HCT116 (cell line): Measurements from ENCODE around the gene CDH4. TPM values are rescaled to one million over a fixed set of nuclear protein-coding genes. Genes with fewer than 3 reads are reported as not detected.

Experiments
- ATAC-seq: fragments of 200-7000 bp; cut with Tn5 transposase; 2 replicates; pipeline ENCODE4 v1.9.1; 2020; ENCODE audit warnings: mild to moderate bottlenecking, moderate library complexity
- BruUV-seq: library from RNA; stranded (reverse); fragments of 400-500 nt; replicated peaks from 2 replicates; lab custom pipeline; 2021; lab: Mats Ljungman, UMichigan
- CTCF ChIA-PET: fragments of 300-600 bp; sonication (Branson Sonifier 250); formaldehyde crosslinking; loops from one replicate; lab custom pipeline; 2021; ENCODE audit warnings: antibody characterized with exemption; lab: Charles Lee
- POLR2A ChIA-PET: fragments of 300-600, 350-600 bp; sonication (Branson Sonifier 250); formaldehyde crosslinking; loops from one replicate; lab custom pipeline; 2021; ENCODE audit warnings: antibody characterized with exemption; lab: Charles Lee
- RAD21 ChIA-PET, 2 experiments: fragments of 300-600 bp; sonication (Branson Sonifier 250); formaldehyde crosslinking; loops; one replicate each; lab custom pipeline; 2023; ENCODE audit warnings: low total read pairs in 2 of 2; ENCODE audit not compliant: uncharacterized antibody in 2 of 2, unreplicated experiment in 2 of 2, low non-redundant PET in 1 of 2; lab: Charles Lee
- DNase-seq: peaks from one replicate; pipeline ENCODE4 v3.0.0-alpha.2; 2010; ENCODE audit warnings: low read depth, low spot score
- H2AFZ ChIP-seq: fragments of 200-600 bp; shearing (Covaris generic), sonication (generic); 2 replicates; pipeline ENCODE4 v1.6.1; 2017; ENCODE audit warnings: low read depth, mixed run types, mixed read lengths, antibody characterized with exemption, low read length; ENCODE audit not compliant: poor library complexity, severe bottlenecking
- H3K27ac ChIP-seq: 2 replicates; pipeline ENCODE4 v1.5.1; 2012; ENCODE audit warnings: low read depth, low read length
- H3K27me3 ChIP-seq: fragments of 200-600 bp; sonication (generic); 2 replicates; pipeline ENCODE4 v1.6.1; 2016; ENCODE audit warnings: mixed run types, low read length, mixed read lengths; ENCODE audit not compliant: insufficient read depth
- H3K36me3 ChIP-seq, 2 experiments: fragments of 200-500 bp in 1 of 2; fragments of 200-600 bp in 1 of 2; sonication (Bioruptor generic) in 1 of 2; sonication (generic) in 1 of 2; 2 replicates each; pipeline versions ENCODE4 v1.5.1 to v1.6.1; 2014 to 2016; ENCODE audit warnings: low read length in 2 of 2, inconsistent platforms in 1 of 2, mixed read lengths in 1 of 2, mixed run types in 1 of 2; ENCODE audit not compliant: insufficient read depth in 2 of 2, control insufficient read depth in 1 of 2
- H3K4me1 ChIP-seq, 2 experiments: fragments of 200-600 bp in 1 of 2; sonication (generic) in 1 of 2; 2 replicates each; pipeline versions ENCODE4 v1.5.1 to v1.6.1; 2012 to 2017; ENCODE audit warnings: low read length in 2 of 2, inconsistent platforms in 1 of 2, mild to moderate bottlenecking in 1 of 2, mixed read lengths in 1 of 2, mixed run types in 1 of 2, moderate library complexity in 1 of 2; ENCODE audit not compliant: insufficient read depth in 2 of 2, control insufficient read depth in 1 of 2
- H3K4me2 ChIP-seq: fragments of 200-600 bp; sonication (generic); 2 replicates; pipeline ENCODE4 v1.6.1; 2017; ENCODE audit warnings: mixed run types, low read length, mixed read lengths
- H3K4me3 ChIP-seq, 2 experiments: fragments of 200-600 bp in 1 of 2; sonication (generic) in 1 of 2; replicated peaks in 1 of 2; 2 replicates each; pipeline ENCODE4 v1.5.1; 2011 to 2016; ENCODE audit warnings: low read length in 2 of 2, control low read depth in 1 of 2, low read depth in 1 of 2, mild to moderate bottlenecking in 1 of 2, mixed read lengths in 1 of 2, mixed run types in 1 of 2
- H3K79me2 ChIP-seq: fragments of 200-600 bp; sonication (generic); 2 replicates; pipeline ENCODE4 v1.6.1; 2017; ENCODE audit warnings: mild to moderate bottlenecking, mixed run types, low read length, moderate library complexity, mixed read lengths; ENCODE audit not compliant: insufficient read depth
- H3K9ac ChIP-seq: fragments of 200-600 bp; sonication (generic); 2 replicates; pipeline ENCODE4 v1.6.1; 2016; ENCODE audit warnings: low read length, mixed read lengths
- H3K9me2 ChIP-seq: fragments of 200-600 bp; sonication (generic), shearing (Covaris generic); 2 replicates; pipeline ENCODE4 v1.6.1; 2017; ENCODE audit warnings: mixed run types, mild to moderate bottlenecking, moderate library complexity; ENCODE audit not compliant: insufficient read depth
- H3K9me3 ChIP-seq, 2 experiments: fragments of 200-500 bp in 1 of 2; fragments of 200-600 bp in 1 of 2; sonication (Bioruptor generic) in 1 of 2; sonication (generic) in 1 of 2; 2 replicates each; pipeline ENCODE4 v1.6.1; 2014 to 2017; ENCODE audit warnings: low read length in 2 of 2, mixed read lengths in 2 of 2, inconsistent platforms in 1 of 2, low read depth in 1 of 2, mild to moderate bottlenecking in 1 of 2, mixed run types in 1 of 2, moderate library complexity in 1 of 2; ENCODE audit not compliant: control insufficient read depth in 1 of 2, insufficient read depth in 1 of 2
- H4K20me1 ChIP-seq: fragments of 200-600 bp; sonication (generic), shearing (Covaris generic); 2 replicates; pipeline ENCODE4 v1.6.1; 2017; ENCODE audit warnings: mixed run types, mild to moderate bottlenecking, moderate library complexity; ENCODE audit not compliant: insufficient read depth
- CBX3 ChIP-seq: IDR thresholded peaks from 2 replicates; pipeline ENCODE4 v1.6.1; 2012; ENCODE audit warnings: low read depth
- CEBPB ChIP-seq: IDR thresholded peaks from 2 replicates; pipeline ENCODE4 v1.6.1; 2012; ENCODE audit warnings: low read depth
- ELF1 ChIP-seq: IDR thresholded peaks from 2 replicates; pipeline ENCODE4 v1.6.1; 2012; ENCODE audit warnings: low read depth, borderline replicate concordance
- EZH2 ChIP-seq: fragments of 200-600 bp; sonication (generic); IDR thresholded peaks from 2 replicates; pipeline ENCODE4 v1.6.1; 2017; ENCODE audit warnings: antibody characterized with exemption, mixed run types
- FOSL1 ChIP-seq: IDR thresholded peaks from 2 replicates; pipeline ENCODE4 v1.6.1; 2012; ENCODE audit warnings: low read depth
- JUND ChIP-seq: IDR thresholded peaks from 2 replicates; pipeline ENCODE4 v1.6.1; 2012
- POLR2A ChIP-seq: IDR thresholded peaks from 2 replicates; pipeline ENCODE4 v1.7.0; 2011; ENCODE audit warnings: borderline replicate concordance; ENCODE audit not compliant: insufficient read depth, insufficient read length; ENCODE audit errors: extremely low read depth
- POLR2AphosphoS5 ChIP-seq: IDR thresholded peaks from 2 replicates; pipeline ENCODE4 v1.6.1; 2011; ENCODE audit warnings: mild to moderate bottlenecking, low read depth, low read length, moderate library complexity
- RAD21 ChIP-seq: IDR thresholded peaks from 2 replicates; pipeline ENCODE4 v1.6.1; 2012; ENCODE audit warnings: low read depth, mild to moderate bottlenecking
- SIN3A ChIP-seq: IDR thresholded peaks from 2 replicates; pipeline ENCODE4 v1.6.1; 2012; ENCODE audit warnings: low read depth
- SP1 ChIP-seq: IDR thresholded peaks from 2 replicates; pipeline ENCODE4 v1.6.1; 2012; ENCODE audit warnings: low read depth
- SRF ChIP-seq: IDR thresholded peaks from 2 replicates; pipeline ENCODE4 v1.6.1; 2012; ENCODE audit warnings: low read depth
- TCF7L2 ChIP-seq: IDR thresholded peaks from 2 replicates; pipeline ENCODE4 v1.7.0; 2011; ENCODE audit warnings: borderline replicate concordance, inconsistent platforms; ENCODE audit not compliant: insufficient read depth, insufficient read length; ENCODE audit errors: extremely low read depth
- YY1 ChIP-seq: IDR thresholded peaks from 2 replicates; pipeline ENCODE4 v1.6.1; 2011; ENCODE audit warnings: low read length, low read depth, moderate library complexity, mild to moderate bottlenecking; ENCODE audit not compliant: insufficient replicate concordance; ENCODE audit errors: extremely low read depth
- ZFX ChIP-seq: fragments of 450-650 bp; IDR thresholded peaks from 2 replicates; pipeline ENCODE4 v1.6.1; 2017
- ZNF274 ChIP-seq: fragments of 200-500 bp; sonication (Bioruptor generic); IDR thresholded peaks from 2 replicates; pipeline ENCODE4 v1.6.1; 2014; ENCODE audit warnings: mild to moderate bottlenecking, low read depth, low read length, inconsistent platforms
- intact Hi-C: fragments of 100-400 bp; cut with micrococcal nuclease; formaldehyde crosslinking; loops from 2 replicates; pipeline ENCODE4 v1.10.0; 2022
- total RNA-seq: library from RNA; stranded (reverse); gene quantifications from one replicate; pipeline ENCODE4 v1.2.1, GENCODE V29; 2021; ENCODE audit not compliant: unreplicated experiment
- TF ChIP-seq, protein P1 (sequence below), 3 experiments: fragments of 200-600 bp in 1 of 3; sonication (generic) in 1 of 3; IDR thresholded peaks in 2 of 3; conservative IDR thresholded peaks in 1 of 3; 2 replicates each; pipeline ENCODE4 v1.5.1; 2012 to 2017; ENCODE audit warnings: low read depth in 2 of 3, low read length in 2 of 3, antibody characterized with exemption in 1 of 3, borderline replicate concordance in 1 of 3, control low read depth in 1 of 3, mild to moderate bottlenecking in 1 of 3, mixed read lengths in 1 of 3, mixed run types in 1 of 3, moderate library complexity in 1 of 3; ENCODE audit not compliant: insufficient read depth in 1 of 3
- TF ChIP-seq, protein P2 (sequence below): IDR thresholded peaks from 2 replicates; pipeline ENCODE4 v1.6.1; 2012
- TF ChIP-seq, protein P3 (sequence below): IDR thresholded peaks from 2 replicates; pipeline ENCODE4 v1.6.1; 2011; ENCODE audit warnings: mild to moderate bottlenecking, low read length, moderate library complexity; ENCODE audit not compliant: insufficient replicate concordance; ENCODE audit errors: extremely low read depth
- TF ChIP-seq, protein P4 (sequence below): IDR thresholded peaks from 2 replicates; pipeline ENCODE4 v1.6.1; 2012

CDH4 gene
- total RNA-seq, 1 experiment from 2014 or later: not detected

DNA sequence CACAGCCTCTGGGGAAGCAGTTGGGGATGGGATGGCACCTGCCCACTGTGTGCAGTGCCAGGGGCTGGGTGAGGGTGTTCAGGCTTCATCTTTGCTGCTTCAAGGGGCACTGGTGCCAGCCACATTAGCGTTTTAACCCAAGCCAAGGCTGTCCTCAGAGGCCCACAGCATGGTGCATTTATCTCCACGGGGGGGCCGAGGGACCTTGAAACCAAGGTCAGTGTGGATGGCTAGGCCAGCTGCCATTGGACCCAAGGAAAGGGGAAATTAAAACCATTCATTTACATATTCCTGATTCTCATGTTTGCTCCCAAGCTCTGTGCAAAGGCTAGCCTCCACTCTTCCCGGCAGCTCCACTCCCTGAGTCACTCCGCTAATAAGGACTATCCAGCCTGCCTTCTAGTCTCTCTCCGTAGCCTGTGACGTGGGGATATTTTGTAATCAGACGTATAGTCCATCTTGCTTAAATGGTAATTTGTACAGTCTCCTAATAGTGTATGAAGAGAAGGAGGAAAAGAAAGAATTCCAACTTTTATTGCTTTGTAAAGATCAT, 197.1 kb downstream of the CDH4 start:
- Histone ChIP-seq H3K4me3 (no peak overlapping the region), H3K4me2 (no peak overlapping the region), H3K27me3 (no peaks in the 10 kb centered on the region), H3K9me3 (peaks cover 5 to 8% of the 10 kb centered on the region in 2 experiments; a peak in 3 of 4 replicates), H2AFZ (no peak overlapping the region), H3K9me2 (no peaks in the 10 kb centered on the region), H3K79me2 (no peaks in the 10 kb centered on the region), H3K9ac (no peak overlapping the region), H4K20me1 (no peaks in the 10 kb centered on the region), H3K36me3 (no peaks in the 10 kb centered on the region), H3K27ac (no peak overlapping the region), H3K4me1 (no peaks in the 10 kb centered on the region)
- TF ChIP-seq FOSL1 (no peak), SIN3A (no peak), TCF7L2 (no peak), ELF1 (no peak), EZH2 (no peak), POLR2AphosphoS5 (no peak), ZNF274 (no peak), CEBPB (no peak), CBX3 (no peak), SRF (no peak), ZFX (no peak), POLR2A (no peak), RAD21 (no peak), JUND (no peak), SP1 (no peak), YY1 (no peak)
- TF ChIP-seq, protein P1, sequence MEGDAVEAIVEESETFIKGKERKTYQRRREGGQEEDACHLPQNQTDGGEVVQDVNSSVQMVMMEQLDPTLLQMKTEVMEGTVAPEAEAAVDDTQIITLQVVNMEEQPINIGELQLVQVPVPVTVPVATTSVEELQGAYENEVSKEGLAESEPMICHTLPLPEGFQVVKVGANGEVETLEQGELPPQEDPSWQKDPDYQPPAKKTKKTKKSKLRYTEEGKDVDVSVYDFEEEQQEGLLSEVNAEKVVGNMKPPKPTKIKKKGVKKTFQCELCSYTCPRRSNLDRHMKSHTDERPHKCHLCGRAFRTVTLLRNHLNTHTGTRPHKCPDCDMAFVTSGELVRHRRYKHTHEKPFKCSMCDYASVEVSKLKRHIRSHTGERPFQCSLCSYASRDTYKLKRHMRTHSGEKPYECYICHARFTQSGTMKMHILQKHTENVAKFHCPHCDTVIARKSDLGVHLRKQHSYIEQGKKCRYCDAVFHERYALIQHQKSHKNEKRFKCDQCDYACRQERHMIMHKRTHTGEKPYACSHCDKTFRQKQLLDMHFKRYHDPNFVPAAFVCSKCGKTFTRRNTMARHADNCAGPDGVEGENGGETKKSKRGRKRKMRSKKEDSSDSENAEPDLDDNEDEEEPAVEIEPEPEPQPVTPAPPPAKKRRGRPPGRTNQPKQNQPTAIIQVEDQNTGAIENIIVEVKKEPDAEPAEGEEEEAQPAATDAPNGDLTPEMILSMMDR (IDR thresholded peaks at IDR 0.05 in 2 of 3, conservative IDR thresholded peaks at IDR 0.05 in 1 of 3; ENCODE audit: borderline replicate concordance in 1 of 3, insufficient read depth in 1 of 3, low read depth in 2 of 3, low read length in 2 of 3): no peak
- TF ChIP-seq, protein P2, sequence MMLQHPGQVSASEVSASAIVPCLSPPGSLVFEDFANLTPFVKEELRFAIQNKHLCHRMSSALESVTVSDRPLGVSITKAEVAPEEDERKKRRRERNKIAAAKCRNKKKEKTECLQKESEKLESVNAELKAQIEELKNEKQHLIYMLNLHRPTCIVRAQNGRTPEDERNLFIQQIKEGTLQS: no peak
- TF ChIP-seq, protein P3, sequence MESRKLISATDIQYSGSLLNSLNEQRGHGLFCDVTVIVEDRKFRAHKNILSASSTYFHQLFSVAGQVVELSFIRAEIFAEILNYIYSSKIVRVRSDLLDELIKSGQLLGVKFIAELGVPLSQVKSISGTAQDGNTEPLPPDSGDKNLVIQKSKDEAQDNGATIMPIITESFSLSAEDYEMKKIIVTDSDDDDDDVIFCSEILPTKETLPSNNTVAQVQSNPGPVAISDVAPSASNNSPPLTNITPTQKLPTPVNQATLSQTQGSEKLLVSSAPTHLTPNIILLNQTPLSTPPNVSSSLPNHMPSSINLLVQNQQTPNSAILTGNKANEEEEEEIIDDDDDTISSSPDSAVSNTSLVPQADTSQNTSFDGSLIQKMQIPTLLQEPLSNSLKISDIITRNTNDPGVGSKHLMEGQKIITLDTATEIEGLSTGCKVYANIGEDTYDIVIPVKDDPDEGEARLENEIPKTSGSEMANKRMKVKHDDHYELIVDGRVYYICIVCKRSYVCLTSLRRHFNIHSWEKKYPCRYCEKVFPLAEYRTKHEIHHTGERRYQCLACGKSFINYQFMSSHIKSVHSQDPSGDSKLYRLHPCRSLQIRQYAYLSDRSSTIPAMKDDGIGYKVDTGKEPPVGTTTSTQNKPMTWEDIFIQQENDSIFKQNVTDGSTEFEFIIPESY: no peak
- TF ChIP-seq, protein P4, sequence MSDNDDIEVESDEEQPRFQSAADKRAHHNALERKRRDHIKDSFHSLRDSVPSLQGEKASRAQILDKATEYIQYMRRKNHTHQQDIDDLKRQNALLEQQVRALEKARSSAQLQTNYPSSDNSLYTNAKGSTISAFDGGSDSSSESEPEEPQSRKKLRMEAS: no peak
- ChIA-PET CTCF (no interaction called here), POLR2A (no interaction called here), RAD21 (no interaction called here)
- DNase-seq (no peak), ATAC-seq (no peak)
- no TSS peak for BruUV-seq
- intact Hi-C loops: no loop called here
